Effector memory CD8-positive, alpha-beta T cell (primary cell): ENCODE data around the gene KRTAP10-2.

Experiments
- ATAC-seq: fragments of 150-1000 bp; cut with Tn5 transposase; replicated peaks from 2 replicates; pipeline ENCODE4 v1.10.0; 2021; ENCODE audit warnings: mild to moderate bottlenecking, moderate library complexity
- DNase-seq, 3 experiments: peaks; one replicate each; pipeline ENCODE4 v3.0.0; 2021
- H3K27ac Mint-ChIP-seq, 2 donors: one replicate each; pipeline ENCODE4 v1.8.0; 2022; ENCODE audit warnings: mild to moderate bottlenecking in 2 of 2, mixed read lengths in 2 of 2, moderate library complexity in 2 of 2
- H3K27me3 Mint-ChIP-seq, 2 donors: one replicate each; pipeline ENCODE4 v1.8.0; 2022; ENCODE audit warnings: mixed read lengths in 2 of 2
- H3K36me3 Mint-ChIP-seq: one replicate; pipeline ENCODE4 v1.8.0; 2022; ENCODE audit warnings: mild to moderate bottlenecking, moderate library complexity, mixed read lengths; ENCODE audit not compliant: insufficient read depth
- H3K4me1 Mint-ChIP-seq, 2 donors: one replicate each; pipeline ENCODE4 v1.8.0; 2022; ENCODE audit warnings: low read depth in 2 of 2, mixed read lengths in 2 of 2
- H3K4me3 Mint-ChIP-seq, 2 donors: one replicate each; pipeline ENCODE4 v1.8.0; 2022; ENCODE audit warnings: mild to moderate bottlenecking in 2 of 2, mixed read lengths in 2 of 2, moderate library complexity in 2 of 2
- H3K9me3 Mint-ChIP-seq, 2 donors: one replicate each; pipeline ENCODE4 v1.8.0; 2022; ENCODE audit warnings: mixed read lengths in 2 of 2

Gene KRTAP10-2

DNA sequence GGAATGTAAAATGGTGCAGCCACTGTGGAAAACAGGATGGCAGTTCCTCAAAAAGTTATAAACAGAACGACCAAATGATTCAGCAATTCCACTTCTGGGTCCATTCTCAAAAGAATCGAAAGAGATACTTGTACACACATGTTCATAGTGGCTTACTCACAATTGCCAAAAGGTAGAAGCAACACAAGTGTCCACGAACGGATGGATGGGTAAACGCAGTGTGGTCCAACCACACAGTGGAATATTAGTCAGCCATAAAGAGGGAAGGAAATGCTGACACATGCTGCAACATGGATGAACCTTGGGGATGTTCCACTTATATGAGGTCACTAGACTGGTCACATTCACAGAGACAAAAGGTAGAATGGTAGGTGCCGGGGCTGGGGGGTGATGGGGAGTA, 16.6 kb downstream of the KRTAP10-2 start:
- Mint-ChIP-seq H3K4me3 (no peak overlapping the region), H3K27ac (no peak overlapping the region), H3K9me3 (no peaks in the 10 kb centered on the region), H3K36me3 (no peaks in the 10 kb centered on the region), H3K27me3 (peaks cover 22 to 50% of the 10 kb centered on the region in 2 donors), H3K4me1 (no peaks in the 10 kb centered on the region)
- ATAC-seq (no peak), DNase-seq (no peak)

DNA sequence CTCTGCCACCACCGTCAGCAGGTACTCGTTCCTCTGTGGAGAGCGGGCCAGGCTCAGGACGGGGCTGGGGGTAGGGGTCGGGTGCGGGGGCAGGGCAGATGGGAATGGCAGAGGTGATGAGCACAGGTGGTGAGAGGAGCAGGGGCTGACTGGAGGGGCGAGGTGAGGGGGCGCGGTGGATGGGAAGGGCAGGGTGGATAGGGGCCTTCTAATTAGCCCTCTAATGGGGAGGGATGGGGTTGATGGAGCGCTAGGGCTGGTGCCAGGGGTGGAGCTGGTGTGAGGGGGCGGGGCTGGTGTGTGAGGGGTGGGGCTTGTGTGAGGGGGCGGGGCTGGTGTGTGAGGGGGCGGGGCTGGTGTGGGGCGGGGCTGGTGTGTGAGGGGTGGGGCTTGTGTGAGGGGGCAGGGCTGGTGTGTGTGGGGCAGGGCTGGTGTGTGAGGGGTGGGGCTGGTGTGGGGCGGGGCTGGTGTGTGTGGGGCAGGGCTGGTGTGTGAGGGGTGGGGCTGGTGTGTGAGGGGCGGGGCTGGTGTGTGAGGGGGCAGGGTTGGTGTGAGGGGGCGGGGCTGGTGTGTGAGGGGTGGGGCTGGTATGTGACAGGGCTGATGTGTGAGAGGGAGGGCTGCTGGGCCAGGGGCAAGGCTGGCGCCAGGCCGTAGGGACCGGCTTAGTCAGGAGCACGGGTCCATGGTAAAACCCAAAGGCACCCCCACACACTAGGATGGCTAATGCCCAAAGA, 17.2 kb downstream of the KRTAP10-2 start:
- Mint-ChIP-seq H3K36me3 (no peaks in the 10 kb centered on the region), H3K27ac (no peak overlapping the region), H3K27me3 (peaks cover 22 to 48% of the 10 kb centered on the region in 2 donors), H3K4me3 (no peak overlapping the region), H3K9me3 (no peaks in the 10 kb centered on the region), H3K4me1 (no peaks in the 10 kb centered on the region)
- DNase-seq, result no peak
- no peak for ATAC-seq

DNA sequence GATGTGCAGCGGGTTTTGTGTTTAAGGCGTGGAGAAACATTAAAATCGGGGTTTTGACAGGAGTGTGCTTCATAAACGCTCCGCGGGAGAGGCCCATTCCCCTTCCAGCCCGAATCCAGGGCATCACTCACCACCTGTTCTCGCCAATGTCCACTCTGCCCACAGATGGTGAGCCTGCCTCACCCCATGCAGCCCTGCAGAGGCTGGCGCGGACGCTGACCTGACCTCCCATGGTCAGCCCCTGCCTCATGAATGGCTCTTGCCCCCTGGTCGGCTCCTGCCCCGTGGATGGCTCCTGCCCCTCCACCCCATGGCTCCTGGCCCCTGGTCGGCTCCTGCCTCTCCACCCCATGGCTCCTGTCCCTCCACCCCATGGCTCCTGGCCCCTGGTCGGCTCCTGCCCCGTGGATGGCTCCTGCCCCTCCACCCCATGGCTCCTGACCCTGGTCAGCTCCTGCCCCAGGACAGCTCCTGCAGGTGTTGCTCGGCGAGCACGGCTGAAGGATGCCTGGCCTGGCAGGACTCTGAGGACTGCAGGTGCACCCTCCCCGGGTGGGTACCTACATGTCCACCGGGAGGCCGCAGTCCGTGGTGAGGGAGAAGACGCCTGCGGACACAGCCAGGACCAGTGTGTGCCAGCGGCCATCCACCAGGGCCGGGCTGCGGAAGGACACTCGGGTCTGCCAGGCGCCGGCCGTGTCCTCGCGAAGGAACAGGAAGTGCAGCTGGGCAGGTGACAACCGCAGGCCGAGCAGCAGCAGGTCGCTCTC, 18.0 kb downstream of the KRTAP10-2 start:
- H3K27ac Mint-ChIP-seq, result no peak overlapping the region
- no peak overlapping the region for H3K4me3 Mint-ChIP-seq
- H3K36me3 Mint-ChIP-seq, result no peaks in the 10 kb centered on the region
- H3K27me3 Mint-ChIP-seq, result peaks cover 17 to 44% of the 10 kb centered on the region in 2 donors
- H3K9me3 Mint-ChIP-seq, result no peaks in the 10 kb centered on the region
- ATAC-seq (no peak), DNase-seq (no peak)
- H3K4me1 Mint-ChIP-seq, result no peaks in the 10 kb centered on the region

DNA sequence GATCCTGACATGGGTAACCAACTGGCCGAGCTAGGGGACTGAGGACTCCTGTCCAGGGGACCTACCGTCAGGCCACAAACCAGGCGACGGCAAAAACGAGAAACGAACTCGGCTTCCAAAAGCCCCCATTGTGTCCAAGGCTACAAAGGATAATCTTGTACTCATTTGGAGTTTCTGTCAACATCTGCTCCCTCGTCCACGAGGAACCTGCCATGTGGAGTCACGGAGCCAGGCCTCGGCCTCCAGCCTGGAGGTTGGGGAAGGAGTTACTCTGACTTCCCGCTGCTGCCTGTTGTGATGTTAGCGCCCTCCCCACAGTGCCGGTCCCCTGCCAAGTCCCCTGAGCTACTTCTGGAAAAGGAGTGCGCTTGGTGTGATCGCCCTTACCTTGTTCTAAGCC, 18.6 kb downstream of the KRTAP10-2 start:
- H3K36me3 Mint-ChIP-seq, result no peaks in the 10 kb centered on the region

DNA sequence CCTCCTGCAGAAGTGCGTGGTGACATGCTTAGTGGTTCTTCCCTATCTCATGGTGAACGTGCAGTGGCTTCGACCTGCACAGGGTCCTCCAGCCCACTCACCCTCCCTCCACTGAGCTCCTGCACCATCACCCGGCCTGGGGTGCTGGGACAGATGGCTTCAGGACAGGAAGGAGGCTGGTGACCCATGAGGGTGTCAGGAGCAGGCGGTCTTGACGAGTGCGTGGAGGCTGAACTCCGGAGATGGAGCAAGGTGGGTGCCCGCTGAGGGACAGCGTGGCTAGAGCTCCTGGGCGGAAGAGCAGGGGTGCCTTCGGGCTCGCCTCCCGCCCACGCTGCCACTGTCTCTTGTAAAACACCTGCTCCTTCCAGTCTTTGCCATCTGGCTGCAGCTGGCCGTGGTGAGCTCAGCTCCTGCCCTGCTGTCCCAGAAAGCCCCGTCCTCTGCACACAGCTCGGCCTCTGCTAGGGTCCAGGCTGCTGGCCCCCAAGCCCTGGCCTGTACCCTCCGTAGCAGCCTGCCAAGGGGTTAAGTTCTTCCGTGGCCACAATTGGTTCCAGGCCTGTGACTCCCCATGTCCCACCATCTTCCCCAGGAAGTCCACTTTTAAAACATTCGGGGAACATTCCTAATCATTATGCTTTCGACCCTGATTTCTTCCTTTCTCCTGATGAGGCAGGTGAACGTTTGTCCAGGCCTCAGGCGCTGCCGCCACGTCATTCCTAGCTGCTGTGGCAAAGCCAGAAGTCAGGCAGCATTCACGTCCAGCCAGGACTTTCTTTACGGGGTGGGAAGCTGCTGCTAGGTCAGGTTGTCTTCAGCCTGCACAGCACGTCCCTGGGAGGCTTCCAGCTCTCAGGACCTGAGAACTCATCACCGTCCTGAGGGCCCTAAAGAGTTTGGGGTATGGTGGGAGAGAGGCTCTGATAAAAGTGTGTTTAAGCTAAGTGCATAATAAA, 19.4 kb downstream of the KRTAP10-2 start:
- DNase-seq (no peak), ATAC-seq (no peak)
- Mint-ChIP-seq H3K27ac (no peak overlapping the region), H3K9me3 (no peaks in the 10 kb centered on the region), H3K36me3 (no peaks in the 10 kb centered on the region), H3K4me1 (no peaks in the 10 kb centered on the region), H3K27me3 (peaks cover 7 to 33% of the 10 kb centered on the region in 2 donors), H3K4me3 (no peak overlapping the region)

More for the DNA sequence above, 18.6 kb downstream of the KRTAP10-2 start:
- Mint-ChIP-seq H3K4me3 (no peak overlapping the region), H3K4me1 (no peaks in the 10 kb centered on the region), H3K27me3 (peaks cover 14 to 38% of the 10 kb centered on the region in 2 donors), H3K27ac (no peak overlapping the region), H3K9me3 (no peaks in the 10 kb centered on the region)
- no peak for DNase-seq
- ATAC-seq, result no peak

DNA sequence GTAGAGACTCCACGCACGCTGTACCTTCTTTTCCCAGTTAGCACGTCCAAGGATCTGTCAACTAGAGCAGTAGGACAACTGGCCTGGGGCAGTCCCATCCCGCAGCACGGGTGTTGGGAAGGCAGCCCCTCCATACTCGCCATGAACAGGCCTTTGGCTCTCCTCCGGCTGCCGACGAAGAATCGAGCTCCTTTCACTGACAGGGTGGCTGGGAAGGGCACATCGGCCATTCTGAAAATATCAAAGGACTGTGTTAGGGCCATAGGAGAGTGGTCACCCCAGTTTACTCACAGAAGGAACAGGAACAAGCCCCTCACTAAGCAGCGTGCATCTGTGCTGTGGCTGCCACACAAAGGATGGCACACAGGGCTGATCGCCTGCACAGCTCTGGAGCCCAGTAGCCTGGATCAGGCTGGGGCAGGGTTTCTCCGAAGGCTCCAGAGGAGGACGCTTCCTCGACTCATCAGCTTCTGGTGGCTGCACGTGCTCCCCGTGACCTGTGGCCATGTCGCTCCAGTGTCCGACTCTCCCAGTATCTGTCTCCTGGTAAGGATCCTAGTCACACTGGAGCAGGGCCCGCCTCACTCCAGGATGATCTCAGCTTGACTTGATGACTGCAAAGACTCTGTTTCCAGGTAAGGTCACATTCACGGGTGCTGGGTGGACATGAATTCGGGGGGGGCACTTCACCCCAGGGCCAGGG, 20.3 kb downstream of the KRTAP10-2 start:
- DNase-seq (no peak), ATAC-seq (no peak)
- Mint-ChIP-seq H3K27me3 (peaks cover 7 to 33% of the 10 kb centered on the region in 2 donors), H3K27ac (no peak overlapping the region), H3K36me3 (no peaks in the 10 kb centered on the region), H3K4me3 (no peak overlapping the region), H3K4me1 (no peaks in the 10 kb centered on the region), H3K9me3 (no peaks in the 10 kb centered on the region)

DNA sequence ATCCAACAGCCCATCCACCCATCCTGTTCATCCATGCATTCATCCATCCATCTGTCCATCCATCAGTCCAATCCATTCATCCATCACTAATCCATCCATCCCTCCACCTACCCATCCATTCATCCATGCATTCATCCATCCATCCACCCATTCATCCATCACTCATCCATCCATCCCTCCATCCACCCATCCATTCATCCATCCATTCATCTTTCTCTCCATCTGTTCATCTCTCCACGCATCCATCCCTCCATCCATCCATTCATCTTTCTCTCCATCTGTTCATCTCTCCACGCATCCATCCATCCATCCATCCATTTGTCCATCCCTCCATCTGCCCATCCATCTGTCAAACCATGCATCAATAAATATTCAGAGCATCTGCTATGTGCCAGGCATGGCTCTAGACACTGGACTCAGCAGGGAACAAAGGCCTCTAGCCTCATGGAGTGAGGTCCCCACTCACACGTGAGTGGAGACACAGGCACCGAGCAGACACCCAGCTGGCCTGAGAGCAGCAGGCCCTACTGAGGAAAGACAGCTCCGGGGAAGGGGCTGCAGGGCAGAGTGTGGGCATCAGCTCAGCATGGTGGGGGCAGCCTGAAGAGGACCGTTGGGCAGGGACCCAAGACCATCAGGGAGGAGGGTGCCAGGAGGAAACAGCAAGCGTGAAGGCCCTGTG, 20.9 kb downstream of the KRTAP10-2 start:
- DNase-seq (no peak), ATAC-seq (no peak)
- Mint-ChIP-seq H3K36me3 (no peaks in the 10 kb centered on the region), H3K27ac (no peak overlapping the region), H3K9me3 (no peaks in the 10 kb centered on the region), H3K4me3 (no peak overlapping the region), H3K4me1 (no peaks in the 10 kb centered on the region), H3K27me3 (peaks cover 7 to 33% of the 10 kb centered on the region in 2 donors)

DNA sequence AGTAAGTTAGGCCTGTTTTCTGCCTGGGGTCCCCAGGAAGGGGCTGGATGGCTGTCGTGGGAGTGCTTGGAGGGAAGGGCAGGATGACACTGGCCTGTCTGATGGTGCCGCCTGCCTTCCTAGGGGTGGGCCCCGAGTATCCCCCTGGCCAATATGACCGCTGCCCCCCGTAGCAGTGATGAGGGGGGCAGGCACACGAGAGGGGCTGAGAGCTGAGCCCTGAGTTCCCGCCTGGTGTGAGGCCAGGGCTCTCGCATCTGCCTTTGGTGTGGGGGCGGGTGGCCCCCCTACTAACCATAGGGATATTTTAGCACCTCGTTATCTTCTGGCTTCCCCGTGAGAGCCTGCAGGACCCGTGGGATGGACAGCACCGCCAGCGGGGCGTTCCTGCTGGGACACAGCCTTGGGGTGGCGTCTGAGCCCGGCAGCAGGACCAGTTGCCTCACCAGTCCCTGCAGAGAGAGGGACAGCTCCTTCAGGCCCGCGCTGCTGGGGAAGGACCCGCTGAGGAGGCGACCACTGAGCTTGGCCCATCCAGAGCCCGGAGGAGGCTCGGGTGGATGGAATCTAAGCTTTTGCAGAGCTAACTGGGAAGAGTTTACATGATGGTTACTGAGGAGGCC, 21.7 kb downstream of the KRTAP10-2 start:
- DNase-seq (no peak), ATAC-seq (no peak)
- Mint-ChIP-seq H3K4me3 (no peak overlapping the region), H3K36me3 (no peaks in the 10 kb centered on the region), H3K4me1 (no peaks in the 10 kb centered on the region), H3K9me3 (no peaks in the 10 kb centered on the region), H3K27me3 (peaks cover 7 to 33% of the 10 kb centered on the region in 2 donors), H3K27ac (no peak overlapping the region)

DNA sequence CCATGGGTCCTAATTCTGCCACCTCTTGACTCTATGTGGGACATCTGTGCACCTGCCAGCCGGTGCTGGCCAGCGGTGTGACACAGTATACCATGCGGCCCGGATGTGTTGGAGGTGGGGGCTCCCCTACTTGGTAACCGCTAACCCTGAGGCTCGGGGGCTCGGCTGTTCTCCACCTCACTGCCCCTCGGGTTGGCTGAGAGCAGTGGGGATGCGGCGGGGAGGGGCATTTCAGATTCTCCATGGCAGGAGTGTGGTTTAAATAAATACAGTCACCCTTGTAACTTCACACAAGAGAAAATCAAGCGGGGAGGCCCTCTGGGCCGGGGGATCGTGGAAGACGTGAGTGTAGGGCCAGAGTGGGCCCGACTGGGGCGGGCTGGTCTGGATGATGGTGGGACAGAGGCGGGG, 22.3 kb downstream of the KRTAP10-2 start:
- no peak overlapping the region for H3K27ac Mint-ChIP-seq

DNA sequence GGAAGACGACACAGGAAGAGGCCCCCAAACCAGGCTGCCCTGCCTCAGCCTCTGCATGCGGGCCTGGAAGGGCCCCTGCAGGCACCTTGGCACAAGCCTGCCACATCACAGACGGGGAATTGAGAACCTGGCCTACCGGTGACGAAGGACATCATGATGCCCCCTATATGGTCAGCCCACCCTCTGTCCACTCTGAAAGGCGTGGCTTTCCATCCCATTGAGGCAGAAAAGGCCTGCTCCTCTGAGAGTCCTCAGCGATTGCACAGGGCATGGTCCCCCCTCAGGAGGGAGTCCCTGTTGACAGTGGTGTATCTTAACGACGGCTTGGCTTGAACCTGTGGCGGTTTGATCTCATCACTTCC, 22.7 kb downstream of the KRTAP10-2 start:
- Mint-ChIP-seq H3K4me3 (no peak overlapping the region), H3K9me3 (no peaks in the 10 kb centered on the region), H3K27me3 (peaks cover 7 to 33% of the 10 kb centered on the region in 2 donors), H3K4me1 (no peaks in the 10 kb centered on the region), H3K36me3 (no peaks in the 10 kb centered on the region), H3K27ac (no peak overlapping the region)
- ATAC-seq (no peak), DNase-seq (no peak)

More for the DNA sequence above, 22.3 kb downstream of the KRTAP10-2 start:
- DNase-seq, result no peak
- no peak for ATAC-seq
- Mint-ChIP-seq H3K4me1 (no peaks in the 10 kb centered on the region), H3K27me3 (peaks cover 7 to 33% of the 10 kb centered on the region in 2 donors), H3K4me3 (no peak overlapping the region), H3K9me3 (no peaks in the 10 kb centered on the region), H3K36me3 (no peaks in the 10 kb centered on the region)

DNA sequence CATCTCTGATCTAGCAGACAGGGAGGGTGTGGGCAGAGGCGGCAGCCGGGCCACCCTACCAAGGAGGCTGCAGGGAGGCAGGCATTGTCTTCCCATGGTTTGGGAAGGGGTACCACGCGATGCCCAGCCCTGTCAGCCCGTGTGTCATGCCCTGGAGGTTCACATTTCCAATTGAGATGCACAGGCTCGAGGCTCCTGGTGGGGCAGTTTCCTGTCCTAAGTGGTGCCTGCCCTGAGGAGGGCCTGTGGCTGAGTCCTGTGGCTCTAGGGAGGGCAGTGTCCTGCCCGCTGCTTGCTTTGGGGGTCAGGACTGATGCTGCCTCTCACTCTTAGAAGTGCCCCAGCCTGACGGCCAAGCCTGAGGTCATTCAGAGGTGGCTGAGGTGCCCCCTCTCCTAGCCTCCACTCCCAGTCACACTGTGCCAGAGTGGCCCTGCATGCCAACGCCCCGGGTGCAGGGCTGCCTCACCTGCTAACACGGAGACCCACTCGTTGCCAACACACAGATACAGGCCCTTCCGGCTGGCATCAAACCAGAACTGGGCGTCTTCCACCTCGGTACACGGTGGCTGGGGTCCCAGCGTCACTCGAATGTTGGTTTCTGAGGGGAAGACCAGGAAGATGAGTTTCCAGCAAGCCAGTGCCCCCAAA, 23.2 kb downstream of the KRTAP10-2 start:
- DNase-seq, result no peak
- Mint-ChIP-seq H3K4me3 (no peak overlapping the region), H3K9me3 (no peaks in the 10 kb centered on the region), H3K4me1 (no peaks in the 10 kb centered on the region), H3K27ac (no peak overlapping the region), H3K36me3 (no peaks in the 10 kb centered on the region), H3K27me3 (peaks cover 7 to 33% of the 10 kb centered on the region in 2 donors)
- no peak for ATAC-seq
